BLaER1 treated with 17β-estradiol and CSF1 and Interleukin-3, amounts not matched to agents 10 nM and 100 nM (cell line): ENCODE results near the gene AKAP11.

Experiments
- H3K27ac ChIP-seq, 11 experiments: shearing (Covaris generic); formaldehyde crosslinking; 2 replicates each; pipeline ENCODE4 v1.8.1; 2022
- H3K27me3 ChIP-seq, 11 experiments: shearing (Covaris generic); formaldehyde crosslinking; 2 replicates each; pipeline ENCODE4 v1.8.1; 2022
- H3K36me3 ChIP-seq, 11 experiments: shearing (Covaris generic); formaldehyde crosslinking; 2 replicates each; pipeline ENCODE4 v1.8.1; 2022
- H3K4me1 ChIP-seq, 10 experiments: shearing (Covaris generic); formaldehyde crosslinking; 2 replicates each; pipeline ENCODE4 v1.8.1; 2022
- H3K4me2 ChIP-seq, 11 experiments: shearing (Covaris generic); formaldehyde crosslinking; 2 replicates each; pipeline ENCODE4 v1.8.1; 2022
- H3K4me3 ChIP-seq, 10 experiments: shearing (Covaris generic); formaldehyde crosslinking; 2 replicates each; pipeline ENCODE4 v1.8.1; 2022
- H3K9ac ChIP-seq, 11 experiments: shearing (Covaris generic); formaldehyde crosslinking; 2 replicates each; pipeline ENCODE4 v1.8.1; 2022
- H3K9me3 ChIP-seq, 11 experiments: shearing (Covaris generic); formaldehyde crosslinking; replicated peaks in 1 of 11; 2 replicates each; pipeline ENCODE4 v1.8.1; 2022
- H4K20me1 ChIP-seq, 11 experiments: shearing (Covaris generic); formaldehyde crosslinking; 2 replicates each; pipeline ENCODE4 v1.8.1; 2022
- Cebpa-rat ChIP-seq, 11 experiments: shearing (Covaris generic); IDR thresholded peaks; 2 replicates each; pipeline ENCODE4 v1.8.1; 2022

AKAP11 gene

GRCh38 chr13:42270857-42271215 lies 1.1 kb upstream of the AKAP11 start:
- Histone ChIP-seq H4K20me1 (peaks cover 0 to 7% (median 0%) of the 10 kb centered on the region in 11 experiments; a peak in 3 of 22 replicates), H3K36me3 (peaks cover 0 to 5% (median 2%) of the 10 kb centered on the region in 11 experiments; a peak in 6 of 22 replicates), H3K9ac (peak overlapping the region in 8 of 11 experiments; percentile 63 to 96 (median 88); a peak in 16 of 22 replicates), H3K4me2 (peak overlapping the region; percentile 59 to 78 (median 76)), H3K27me3 (no peaks in the 10 kb centered on the region), H3K9me3 (peaks cover 0 to 15% (median 11%) of the 10 kb centered on the region in 11 experiments; a peak in 10 of 22 replicates), H3K27ac (peak overlapping the region; percentile 77 to 97 (median 94); a peak in 20 of 22 replicates), H3K4me3 (peak overlapping the region; percentile 71 to 96 (median 87)), H3K4me1 (peaks cover 30 to 39% (median 36%) of the 10 kb centered on the region in 10 experiments)
- TF ChIP-seq Cebpa-rat (IDR thresholded peaks at IDR 0.05), result no peak

GRCh38 chr13:42271337-42272114 lies 426 bp upstream of the AKAP11 start:
- peaks cover 34 to 41% (median 39%) of the 10 kb centered on the region in 10 experiments for H3K4me1 ChIP-seq
- peak overlapping the region; percentile 59 to 78 (median 76) for H3K4me2 ChIP-seq
- no peak for TF ChIP-seq Cebpa-rat (IDR thresholded peaks at IDR 0.05)
- H3K9me3 ChIP-seq, result peaks cover 0 to 17% (median 11%) of the 10 kb centered on the region in 11 experiments; a peak in 10 of 22 replicates
- peak overlapping the region; percentile 80 to 97 (median 94) for H3K27ac ChIP-seq
- H3K9ac ChIP-seq, result peak overlapping the region; percentile 93 to 98 (median 96)
- peak overlapping the region; percentile 71 to 96 (median 87) for H3K4me3 ChIP-seq
- no peaks in the 10 kb centered on the region for H3K27me3 ChIP-seq
- peaks cover 0 to 12% (median 8%) of the 10 kb centered on the region in 11 experiments; a peak in 9 of 22 replicates for H3K36me3 ChIP-seq
- H4K20me1 ChIP-seq, result peaks cover 0 to 14% (median 0%) of the 10 kb centered on the region in 11 experiments; a peak in 4 of 22 replicates

DNA sequence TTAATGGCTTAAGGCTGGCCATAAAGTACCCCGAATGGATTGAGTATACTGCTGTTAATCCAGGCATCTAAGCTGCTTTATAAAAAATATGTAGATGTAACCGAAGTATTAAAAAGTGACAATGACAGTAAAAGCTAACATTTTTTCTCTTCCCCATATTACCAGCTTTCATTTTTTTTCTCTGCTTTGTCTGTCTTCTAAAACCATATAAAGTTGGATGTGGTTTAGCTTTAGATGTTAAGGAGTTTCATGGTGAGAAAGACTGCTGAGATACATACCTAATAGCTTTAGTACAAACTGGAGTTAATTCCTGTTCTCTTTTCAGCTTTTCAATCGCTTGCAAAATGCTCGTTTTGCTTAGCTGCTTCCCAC lies 838 bp downstream of the AKAP11 start:
- peak overlapping the region; percentile 93 to 98 (median 96) for H3K9ac ChIP-seq
- peaks cover 0 to 17% (median 11%) of the 10 kb centered on the region in 11 experiments; a peak in 11 of 22 replicates for H3K36me3 ChIP-seq
- H3K4me2 ChIP-seq, result peak overlapping the region; percentile 70 to 93 (median 82)
- peaks cover 0 to 17% (median 11%) of the 10 kb centered on the region in 11 experiments; a peak in 10 of 22 replicates for H3K9me3 ChIP-seq
- peaks cover 34 to 48% (median 40%) of the 10 kb centered on the region in 10 experiments for H3K4me1 ChIP-seq
- H3K4me3 ChIP-seq, result peak overlapping the region; percentile 71 to 96 (median 87)
- H3K27ac ChIP-seq, result peak overlapping the region; percentile 89 to 97 (median 94)
- H4K20me1 ChIP-seq, result peaks cover 0 to 23% (median 3%) of the 10 kb centered on the region in 11 experiments; a peak in 5 of 22 replicates
- TF ChIP-seq Cebpa-rat (IDR thresholded peaks at IDR 0.05), result no peak
- no peaks in the 10 kb centered on the region for H3K27me3 ChIP-seq

GRCh38 chr13:42274386-42275097 lies 2.6 kb downstream of the AKAP11 start:
- peak overlapping the region in 9 of 11 experiments; percentile 2 to 94 (median 41); a peak in 13 of 22 replicates for H3K27ac ChIP-seq
- peak overlapping the region in 1 of 10 experiments; percentile 18; a peak in 1 of 20 replicates for H3K4me3 ChIP-seq
- peak overlapping the region in 4 of 11 experiments; percentile 6 to 60 (median 28); a peak in 5 of 22 replicates for H3K9ac ChIP-seq
- H3K4me2 ChIP-seq, result peak overlapping the region; percentile 6 to 93 (median 82)
- TF ChIP-seq Cebpa-rat (IDR thresholded peaks at IDR 0.05), result no peak
- peaks cover 0 to 32% (median 3%) of the 10 kb centered on the region in 11 experiments; a peak in 7 of 22 replicates for H4K20me1 ChIP-seq
- H3K4me1 ChIP-seq, result peaks cover 34 to 66% (median 40%) of the 10 kb centered on the region in 10 experiments
- H3K9me3 ChIP-seq, result peaks cover 0 to 24% (median 14%) of the 10 kb centered on the region in 11 experiments; a peak in 11 of 22 replicates
- H3K27me3 ChIP-seq, result no peaks in the 10 kb centered on the region
- H3K36me3 ChIP-seq, result peaks cover 0 to 23% (median 17%) of the 10 kb centered on the region in 11 experiments; a peak in 13 of 22 replicates

DNA sequence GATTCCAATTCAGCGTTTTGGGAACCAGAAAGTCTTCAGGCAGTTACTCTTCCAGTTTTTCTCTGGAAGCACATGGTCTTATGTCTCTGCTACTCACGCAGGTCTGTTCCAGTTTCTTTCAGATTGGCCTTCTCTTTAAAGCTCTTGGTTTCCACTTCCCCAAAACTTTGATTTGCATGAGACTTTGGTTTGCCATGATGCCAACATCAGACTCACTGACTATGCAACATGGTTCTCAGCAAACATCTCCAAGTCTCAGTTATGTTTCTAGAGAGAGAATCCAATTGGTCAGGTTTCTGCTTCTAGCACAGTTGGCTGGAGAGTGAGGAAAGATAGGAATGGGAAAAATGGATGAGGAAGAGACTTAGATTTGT lies 3.1 kb downstream of the AKAP11 start:
- peaks cover 0 to 30% (median 15%) of the 10 kb centered on the region in 11 experiments; a peak in 11 of 22 replicates for H3K9me3 ChIP-seq
- peak overlapping the region in 4 of 11 experiments; percentile 6 to 60 (median 28); a peak in 2 of 22 replicates for H3K9ac ChIP-seq
- peak overlapping the region; percentile 6 to 93 (median 82); a peak in 21 of 22 replicates for H3K4me2 ChIP-seq
- H3K4me3 ChIP-seq, result peak overlapping the region in 2 of 10 experiments; percentile 18; a peak in 2 of 20 replicates
- peak overlapping the region in 9 of 11 experiments; percentile 2 to 94 (median 41); a peak in 12 of 22 replicates for H3K27ac ChIP-seq
- peaks cover 34 to 71% (median 40%) of the 10 kb centered on the region in 10 experiments for H3K4me1 ChIP-seq
- peaks cover 0 to 28% (median 18%) of the 10 kb centered on the region in 11 experiments; a peak in 13 of 22 replicates for H3K36me3 ChIP-seq
- no peak for TF ChIP-seq Cebpa-rat (IDR thresholded peaks at IDR 0.05)
- H4K20me1 ChIP-seq, result peaks cover 0 to 37% (median 6%) of the 10 kb centered on the region in 11 experiments; a peak in 7 of 22 replicates
- no peaks in the 10 kb centered on the region for H3K27me3 ChIP-seq

DNA sequence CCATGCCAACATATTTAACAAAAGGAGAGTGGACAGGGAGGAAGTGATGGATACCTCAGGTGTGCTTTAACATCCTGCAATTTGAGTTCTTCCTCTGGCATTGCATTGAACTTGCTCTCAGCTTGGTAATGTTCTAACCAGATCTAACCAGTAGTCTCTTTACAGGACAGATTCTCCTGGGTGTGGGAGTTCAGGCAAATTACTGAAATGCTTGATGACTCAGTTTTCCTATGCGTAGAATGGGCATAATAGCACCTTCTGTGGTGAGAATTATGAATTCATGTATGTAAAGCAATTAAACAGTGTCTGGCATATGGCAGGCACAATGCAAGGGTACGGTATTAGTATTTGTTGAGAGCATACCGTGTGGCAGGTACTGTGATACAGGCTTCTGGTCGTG lies 3.6 kb downstream of the AKAP11 start:
- H3K4me1 ChIP-seq, result peaks cover 34 to 75% (median 40%) of the 10 kb centered on the region in 10 experiments
- no peak for TF ChIP-seq Cebpa-rat (IDR thresholded peaks at IDR 0.05)

GRCh38 chr13:42276683-42277082 lies 4.7 kb downstream of the AKAP11 start:
- Histone ChIP-seq H4K20me1 (peaks cover 0 to 46% (median 12%) of the 10 kb centered on the region in 11 experiments; a peak in 8 of 22 replicates), H3K4me2 (peak overlapping the region in 2 of 11 experiments; percentile 91 to 93; a peak in 4 of 22 replicates), H3K36me3 (peaks cover 0 to 35% (median 18%) of the 10 kb centered on the region in 11 experiments; a peak in 13 of 22 replicates), H3K27me3 (no peaks in the 10 kb centered on the region), H3K27ac (no peak overlapping the region), H3K9me3 (peaks cover 0 to 22% (median 3%) of the 10 kb centered on the region in 11 experiments; a peak in 7 of 22 replicates), H3K4me1 (peaks cover 28 to 81% (median 35%) of the 10 kb centered on the region in 10 experiments), H3K9ac (no peak overlapping the region), H3K4me3 (no peak overlapping the region)
- TF ChIP-seq Cebpa-rat (IDR thresholded peaks at IDR 0.05), result no peak

More for the DNA sequence above, 3.6 kb downstream of the AKAP11 start:
- peaks cover 0 to 29% (median 10%) of the 10 kb centered on the region in 11 experiments; a peak in 11 of 22 replicates for H3K9me3 ChIP-seq
- H3K27me3 ChIP-seq, result no peaks in the 10 kb centered on the region
- H3K4me2 ChIP-seq, result peak overlapping the region; percentile 6 to 93 (median 82); a peak in 18 of 22 replicates
- H3K4me3 ChIP-seq, result peak overlapping the region in 1 of 10 experiments; percentile 18; a peak in 1 of 20 replicates
- peak overlapping the region in 6 of 11 experiments; percentile 25 to 94 (median 48); a peak in 7 of 22 replicates for H3K27ac ChIP-seq
- H3K36me3 ChIP-seq, result peaks cover 0 to 32% (median 18%) of the 10 kb centered on the region in 11 experiments; a peak in 13 of 22 replicates
- H3K9ac ChIP-seq, result no peak overlapping the region
- H4K20me1 ChIP-seq, result peaks cover 0 to 40% (median 8%) of the 10 kb centered on the region in 11 experiments; a peak in 8 of 22 replicates
